ENCODE measurements around the gene CADM4. TPM values are rescaled to one million over a fixed set of nuclear protein-coding genes. Genes with fewer than 3 reads are reported as not detected.
"Not testable (repeated sequence)": the region's sequence is repeated elsewhere in the genome, so short reads cannot be mapped to it uniquely, and the experiment has no call there.

The CADM4 gene
- total RNA-seq, 4 donors from 2014 or later, result 31.6 to 67.9 (median 46.9) TPM

DNA sequence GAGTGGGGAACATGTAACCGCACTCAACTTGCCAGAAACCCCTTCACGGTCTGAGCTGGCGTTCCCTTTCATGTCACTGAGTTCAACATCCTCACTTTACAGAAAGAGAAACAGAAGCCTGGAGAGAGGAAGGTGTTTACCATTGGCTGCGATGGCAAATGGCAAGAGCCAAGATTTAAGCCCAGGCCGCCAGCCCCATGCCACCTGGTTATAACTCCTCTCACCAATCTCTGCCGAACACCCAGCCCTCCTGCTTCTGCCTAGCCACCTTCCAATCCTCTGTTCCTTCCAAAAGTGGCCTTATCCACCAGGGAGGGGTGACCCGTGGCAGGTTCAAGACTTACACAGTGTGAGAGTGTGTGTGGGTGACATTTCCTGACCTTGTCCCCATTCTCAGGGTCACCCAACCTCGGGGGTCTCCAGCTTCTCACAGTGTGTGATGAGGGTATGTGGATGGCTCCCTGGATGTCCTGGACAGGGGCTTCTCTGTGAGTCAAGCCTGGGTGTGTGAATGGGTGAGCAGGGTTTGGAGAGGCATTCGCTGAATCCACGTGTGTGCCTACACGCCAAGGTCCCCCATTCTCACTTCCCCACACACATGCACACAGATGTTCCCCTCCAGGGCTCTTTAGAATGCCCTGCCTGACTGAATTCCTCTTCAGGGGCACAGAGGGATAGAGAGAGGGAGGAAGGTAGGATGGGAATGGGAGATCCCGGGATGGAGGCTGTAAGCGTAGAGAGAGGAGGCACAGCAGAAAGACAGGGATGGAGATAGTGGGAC is 1.2 kb downstream of the CADM4 start:
- WGBS, result 83% methylated on average over 12 of the region's 13 CpGs
- no peak for DNase-seq (ENCODE audit: extremely low spot score)
- no peaks in the 10 kb centered on the region for H3K27me3 ChIP-seq
- intact Hi-C loops (cut with DNase I), result no loop called here
- H3K27ac ChIP-seq (replicated peaks in 1 of 4), result peak overlapping the region; percentile 62 to 81 (median 76)
- TF ChIP-seq CTCF (IDR thresholded peaks at IDR 0.05), result no peak
- TF ChIP-seq EP300 (IDR thresholded peaks at IDR 0.05), result no peak
- TF ChIP-seq POLR2A (IDR thresholded peaks at IDR 0.05; ENCODE audit: low read depth), result no peak
- TF ChIP-seq POLR2AphosphoS5 (IDR thresholded peaks at IDR 0.05), result no peak
- H3K4me3 ChIP-seq, result peak overlapping the region; percentile 62 to 81 (median 72)
- H3K36me3 ChIP-seq, result no peaks in the 10 kb centered on the region
- H3K4me1 ChIP-seq, result peaks cover 13 to 58% (median 43%) of the 10 kb centered on the region in 4 donors
- H3K9me3 ChIP-seq, result no peaks in the 10 kb centered on the region

DNA sequence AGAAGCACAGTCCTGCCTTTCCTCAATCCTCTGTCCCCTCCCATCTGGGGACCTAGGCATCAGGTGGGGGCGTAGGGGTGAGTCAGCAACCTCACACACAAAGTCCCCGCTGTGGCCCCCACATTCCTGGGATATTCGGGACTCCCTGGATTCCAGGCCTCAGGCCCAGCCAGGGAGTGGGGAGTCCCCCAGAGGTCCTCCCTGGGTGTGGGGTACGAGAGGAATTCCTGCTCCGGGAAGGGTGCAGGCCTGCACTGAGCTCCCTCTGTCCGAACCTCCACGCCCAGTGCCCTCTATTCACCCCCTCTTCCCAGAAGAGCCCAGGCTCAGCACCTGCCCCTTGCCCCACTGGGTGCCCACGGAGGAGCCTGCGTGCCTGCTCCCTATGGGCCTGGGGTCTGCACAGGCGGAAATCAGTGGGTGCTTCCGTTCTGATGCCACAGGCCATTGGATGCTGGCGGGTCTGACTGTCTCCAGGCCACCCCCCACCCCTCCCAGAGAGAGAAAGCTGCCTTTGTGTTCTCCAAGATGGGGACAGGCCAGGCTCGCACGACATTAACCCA is 3.4 kb downstream of the CADM4 start:
- H3K4me1 ChIP-seq, result peaks cover 13 to 58% (median 43%) of the 10 kb centered on the region in 4 donors
- no peak for TF ChIP-seq POLR2A (IDR thresholded peaks at IDR 0.05; ENCODE audit: low read depth)
- peak in 1 of 2 donors; percentile 10 for TF ChIP-seq POLR2AphosphoS5 (IDR thresholded peaks at IDR 0.05)

GRCh38 chr19:43635561-43635940 is 4.1 kb downstream of the CADM4 start:
- H3K36me3 ChIP-seq; H3K9me3 ChIP-seq; H3K27me3 ChIP-seq; DNase-seq (ENCODE audit: extremely low spot score); intact Hi-C loops (cut with DNase I): not testable (repeated sequence)
- WGBS, result 38% methylated on average over 2 of the region's 2 CpGs
- Histone ChIP-seq H3K4me1 (peaks cover 13 to 55% (median 41%) of the 10 kb centered on the region in 4 donors), H3K4me3 (peak overlapping the region; percentile 32 to 46 (median 42)), H3K27ac (replicated peaks in 1 of 4) (peak overlapping the region; percentile 68 to 76 (median 72))

More for the DNA sequence above, 3.4 kb downstream of the CADM4 start:
- 70% methylated on average over 12 of the region's 14 CpGs for WGBS
- no peak for DNase-seq (ENCODE audit: extremely low spot score)
- H3K4me3 ChIP-seq, result peak overlapping the region in 1 of 4 donors; percentile 14
- H3K27ac ChIP-seq (replicated peaks in 1 of 4), result peak overlapping the region; percentile 68 to 76 (median 72)
- H3K27me3 ChIP-seq, result no peaks in the 10 kb centered on the region
- no peaks in the 10 kb centered on the region for H3K36me3 ChIP-seq
- intact Hi-C loops (cut with DNase I), result no loop called here
- H3K9me3 ChIP-seq, result no peaks in the 10 kb centered on the region

- TF ChIP-seq CTCF (IDR thresholded peaks at IDR 0.05) (no peak), POLR2A (IDR thresholded peaks at IDR 0.05; ENCODE audit: low read depth) (no peak), EP300 (IDR thresholded peaks at IDR 0.05) (no peak), POLR2AphosphoS5 (IDR thresholded peaks at IDR 0.05) (no peak)
- H3K27ac ChIP-seq (replicated peaks in 1 of 4), result peak overlapping the region; percentile 68 to 76 (median 72)
- intact Hi-C loops (cut with DNase I), result no loop called here
- WGBS, result 24% methylated on average over 12 of the region's 17 CpGs
- no peaks in the 10 kb centered on the region for H3K36me3 ChIP-seq
- no peaks in the 10 kb centered on the region for H3K27me3 ChIP-seq
- H3K9me3 ChIP-seq, result no peaks in the 10 kb centered on the region
- no peak for DNase-seq (ENCODE audit: extremely low spot score)
- peak overlapping the region; percentile 32 to 46 (median 42) for H3K4me3 ChIP-seq
- peaks cover 8 to 49% (median 35%) of the 10 kb centered on the region in 4 donors for H3K4me1 ChIP-seq
Observed at GRCh38 chr19:43634872-43635560, 4.6 kb downstream of the CADM4 start.

GRCh38 chr19:43634506-43634871 is 5.2 kb downstream of the CADM4 start:
- no peak for TF ChIP-seq CTCF (IDR thresholded peaks at IDR 0.05)
- Histone ChIP-seq H3K27ac (replicated peaks in 1 of 4) (peak overlapping the region; percentile 68 to 76 (median 72)), H3K4me3 (peak overlapping the region; percentile 32 to 46 (median 42)), H3K4me1 (peaks cover 6 to 47% (median 33%) of the 10 kb centered on the region in 4 donors), H3K9me3 (no peaks in the 10 kb centered on the region), H3K27me3 (no peaks in the 10 kb centered on the region), H3K36me3 (no peaks in the 10 kb centered on the region)
- WGBS, result 27% methylated on average over 4 of the region's 5 CpGs
- DNase-seq (ENCODE audit: extremely low spot score), result no peak
- intact Hi-C loops (cut with DNase I), result no loop called here

All from esophagus muscularis mucosa (tissue), 4 donors.